Activated CD4-positive, CD25-positive, alpha-beta regulatory T cell (primary cell): ENCODE results near the gene AOX1.
"Not testable (repeated sequence)": the region's sequence is repeated elsewhere in the genome, so short reads cannot be mapped to it uniquely, and the experiment has no call there.

Experiments used
- DNase-seq, 4 experiments: peaks; one replicate each; lab custom pipeline; 2025; lab: John Stamatoyannopoulos, UW

The AOX1 gene

DNA sequence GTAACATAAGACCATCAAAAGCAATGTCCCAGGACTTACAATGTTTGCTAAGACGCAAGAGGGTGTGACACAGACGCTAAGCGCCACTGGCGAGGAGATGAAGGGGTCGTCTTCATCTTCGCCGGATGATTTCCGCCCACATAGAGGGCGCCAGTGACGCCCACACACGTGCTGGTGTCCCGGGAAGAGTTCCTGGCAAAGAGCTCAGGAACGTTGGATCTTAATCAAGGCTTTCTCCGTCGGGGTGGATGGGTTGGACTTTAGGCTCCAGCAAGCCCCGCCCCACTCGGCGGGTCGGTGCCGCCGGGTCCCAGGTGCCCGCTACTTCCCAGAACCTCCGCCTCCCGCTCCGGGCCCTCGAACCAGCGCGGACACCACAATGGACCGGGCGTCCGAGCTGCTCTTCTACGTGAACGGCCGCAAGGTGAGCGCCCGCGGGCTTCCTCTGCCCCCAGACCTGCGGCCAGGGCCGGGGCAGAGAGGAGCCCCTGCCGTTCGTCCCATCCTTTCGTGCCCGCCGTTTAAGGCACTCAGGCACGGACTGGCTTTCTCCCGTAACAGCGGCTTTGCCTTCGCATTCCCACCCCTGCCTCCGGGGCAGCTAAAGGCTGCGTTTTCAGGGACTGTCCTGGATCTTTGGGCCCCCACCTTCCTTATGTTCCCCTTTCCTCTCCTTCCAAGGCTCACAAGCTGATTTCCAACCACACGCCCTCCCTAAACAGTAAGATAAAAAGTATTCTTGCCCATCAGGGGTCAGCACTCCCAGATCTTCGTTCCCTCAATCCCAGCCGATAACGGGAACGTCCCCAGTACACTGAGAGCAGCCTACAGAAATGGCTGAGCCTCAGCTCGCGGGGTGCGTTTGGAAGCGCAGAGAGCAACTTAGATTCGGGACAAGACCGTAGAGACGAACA, at the start of gene AOX1:
TSS of gene AOX1 (plus strand) at position 285 of the 914 bp plus-strand sequence. CDS start at position 380, 95 bp downstream.
- DNase-seq, result no peak

- no peak for DNase-seq
These were observed 47.7 kb upstream of the AOX1 start for GRCh38 chr2:200538139-200538538.

DNA sequence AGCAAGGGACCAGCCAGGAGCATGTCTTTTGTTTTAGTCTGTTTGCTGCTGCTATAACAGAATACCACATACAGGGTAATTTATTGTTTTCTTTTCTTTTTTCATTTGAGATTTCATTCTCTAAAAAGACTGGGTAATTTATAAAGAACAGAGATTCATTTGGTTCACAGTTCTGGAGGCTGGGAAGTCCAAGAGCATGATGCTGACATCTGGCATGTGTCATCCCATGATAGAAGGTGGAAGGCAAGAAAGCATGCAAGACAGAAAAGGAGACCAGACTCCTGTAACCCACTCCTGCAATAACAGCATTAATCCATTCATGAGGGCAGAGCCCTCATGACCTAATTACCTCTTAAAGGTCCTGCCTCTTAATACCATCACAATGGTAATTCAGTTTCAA, 45.0 kb upstream of the AOX1 start:
- no peak for DNase-seq

- DNase-seq, result not testable (repeated sequence)
These were observed 19.2 kb upstream of the AOX1 start for GRCh38 chr2:200566596-200566995.

DNA sequence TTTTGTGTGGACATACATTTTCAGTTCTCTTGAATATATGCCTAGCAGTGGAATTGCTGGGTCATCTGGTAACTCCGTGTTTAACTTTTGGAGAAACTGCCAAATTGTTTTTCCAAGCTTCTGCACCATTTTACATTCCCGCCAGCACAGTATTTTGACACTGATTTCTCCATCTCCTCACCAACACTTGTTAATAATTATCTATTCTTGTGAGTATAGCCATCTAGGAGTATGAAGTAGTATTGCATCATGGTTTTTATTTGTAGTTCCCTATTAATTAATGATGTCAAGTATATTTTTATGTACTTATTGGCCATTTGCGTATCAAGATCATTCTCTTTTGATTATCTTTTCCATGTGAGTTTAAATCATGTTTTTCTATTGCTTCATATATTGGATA, 17.9 kb upstream of the AOX1 start:
- DNase-seq, result no peak

DNA sequence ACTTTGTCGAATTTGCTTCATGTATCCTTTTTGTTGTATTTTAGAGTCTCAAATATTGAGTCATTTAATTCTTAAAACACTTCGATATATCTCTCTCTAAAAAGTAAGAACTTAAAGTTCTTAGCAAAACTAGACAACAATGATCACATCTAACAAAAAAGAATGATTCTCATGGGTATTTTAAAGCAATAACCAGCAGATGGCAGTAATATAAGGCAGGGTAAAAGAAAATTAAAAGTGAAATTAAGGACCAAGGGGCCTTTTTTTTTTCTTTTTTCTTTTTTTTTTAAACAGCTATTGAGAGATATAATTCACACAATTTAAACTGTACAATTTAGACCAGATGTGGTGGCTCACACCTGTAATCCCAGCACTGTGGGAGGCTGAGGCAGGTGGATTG, 9.9 kb upstream of the AOX1 start:
- DNase-seq, result no peak

GRCh38 chr2:200577027-200577426, 8.8 kb upstream of the AOX1 start:
- DNase-seq, result no peak

DNA sequence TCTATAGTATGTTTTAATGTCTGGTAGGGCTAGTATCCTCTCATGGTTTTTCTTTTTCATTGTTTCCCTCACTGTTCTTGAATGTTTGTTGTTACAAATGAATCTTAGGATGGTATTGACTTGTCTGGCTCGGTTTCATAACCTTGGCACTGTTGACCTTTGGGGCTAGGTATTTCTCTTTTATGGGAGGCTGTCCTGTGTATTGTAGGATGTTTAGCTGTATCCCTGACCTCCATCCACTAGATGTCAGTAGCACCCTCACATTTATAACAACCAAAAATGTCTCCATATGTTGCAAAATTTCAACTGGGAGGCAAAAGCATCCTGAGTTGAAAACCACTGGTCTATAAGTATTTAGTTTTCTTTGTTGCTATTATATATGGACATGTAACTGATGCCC, 7.0 kb upstream of the AOX1 start:
- DNase-seq, result no peak

DNA sequence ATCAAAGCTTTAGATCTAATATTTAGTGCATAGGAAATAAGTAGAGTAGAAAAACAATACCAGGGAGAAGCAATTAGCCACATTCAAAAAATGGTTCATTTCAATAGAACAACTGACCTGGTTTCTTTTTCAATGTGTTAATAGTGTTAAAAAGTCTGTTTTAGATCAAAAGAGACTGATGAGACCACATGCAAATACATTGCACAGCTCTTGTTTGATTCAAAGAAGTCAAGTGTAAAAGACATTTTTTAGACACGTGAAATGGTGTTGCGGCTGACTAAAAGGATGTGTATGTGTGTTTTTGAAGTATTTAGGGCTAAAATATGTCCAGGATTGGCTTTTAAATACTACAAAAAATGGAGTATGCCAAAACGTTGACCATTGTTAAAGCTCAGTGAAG, 1.2 kb upstream of the AOX1 start:
- DNase-seq, result no peak

DNA sequence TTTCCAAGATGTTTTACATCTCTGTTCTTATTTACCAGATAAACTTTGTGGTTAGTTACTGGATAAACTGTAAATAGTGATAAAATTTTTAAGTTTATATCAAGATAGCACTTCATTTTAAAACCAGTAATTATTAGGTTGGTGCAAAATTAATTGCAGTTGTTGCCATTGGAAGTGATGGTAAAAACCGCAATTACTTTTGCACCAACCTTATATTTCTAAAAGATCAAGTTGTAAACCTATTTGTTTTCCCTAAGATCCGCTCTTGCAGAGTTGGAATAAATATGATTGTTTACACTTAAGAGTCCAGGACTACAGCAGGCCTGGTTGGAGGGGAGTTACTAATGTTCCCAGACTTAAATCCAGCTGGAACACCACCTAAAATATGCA, 479 bp upstream of the AOX1 start:
- no peak for DNase-seq

GRCh38 chr2:200586644-200586975, 796 bp downstream of the AOX1 start:
- no peak for DNase-seq

- no peak for DNase-seq
These were observed 1.3 kb downstream of the AOX1 start for GRCh38 chr2:200587007-200587616.

DNA sequence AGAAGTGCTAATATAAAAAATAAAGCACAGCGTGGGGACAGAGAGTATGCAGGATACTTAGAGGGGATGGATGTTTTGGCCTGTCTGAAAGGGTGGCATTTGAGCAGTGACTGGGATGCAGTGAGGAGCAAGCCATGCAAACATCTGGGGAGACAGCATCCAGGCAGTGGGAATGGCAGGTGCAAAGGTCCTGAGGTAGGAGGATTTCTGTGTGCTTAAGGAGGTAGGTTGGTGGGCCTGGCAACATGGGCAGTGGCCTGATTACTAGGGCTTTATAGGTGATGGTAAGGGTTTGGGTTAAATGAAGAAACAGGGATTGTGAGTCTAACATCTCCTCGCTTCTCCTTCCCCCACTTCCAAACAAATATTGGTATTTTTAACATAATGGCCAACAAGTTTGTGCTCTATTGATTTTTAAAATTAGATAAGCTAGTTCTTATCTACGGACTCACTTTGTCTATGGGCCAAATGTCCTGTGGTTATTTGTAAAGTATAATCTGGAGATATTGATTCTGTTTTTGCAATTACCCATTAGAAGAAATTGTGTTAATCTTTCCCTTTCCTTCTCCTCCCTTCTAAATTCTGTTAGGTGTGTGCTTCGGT, 2.4 kb downstream of the AOX1 start:
- no peak for DNase-seq

DNA sequence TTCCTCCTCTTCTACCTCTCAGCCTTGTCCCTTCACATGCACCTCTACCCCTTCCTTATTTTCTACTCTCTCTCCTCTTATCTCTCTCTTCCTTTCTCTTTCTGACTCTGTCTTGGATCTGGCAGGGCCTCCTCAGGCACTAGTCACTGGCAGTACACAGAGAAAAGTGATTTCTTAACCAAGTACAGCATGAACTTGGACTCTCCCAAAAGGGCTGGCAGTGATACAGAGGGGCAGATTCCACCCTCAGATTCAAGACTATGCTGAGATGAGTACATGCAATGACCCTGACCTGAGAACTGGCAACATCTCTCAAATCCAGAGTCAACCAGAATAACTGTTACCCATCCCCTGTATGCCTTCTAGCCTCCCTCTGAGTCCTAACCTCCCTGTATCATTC, 4.3 kb downstream of the AOX1 start:
- DNase-seq, result no peak

- DNase-seq, result no peak
These were observed 5.5 kb downstream of the AOX1 start for GRCh38 chr2:200591308-200591707.

GRCh38 chr2:200592406-200593075, 6.7 kb downstream of the AOX1 start:
- no peak for DNase-seq

DNA sequence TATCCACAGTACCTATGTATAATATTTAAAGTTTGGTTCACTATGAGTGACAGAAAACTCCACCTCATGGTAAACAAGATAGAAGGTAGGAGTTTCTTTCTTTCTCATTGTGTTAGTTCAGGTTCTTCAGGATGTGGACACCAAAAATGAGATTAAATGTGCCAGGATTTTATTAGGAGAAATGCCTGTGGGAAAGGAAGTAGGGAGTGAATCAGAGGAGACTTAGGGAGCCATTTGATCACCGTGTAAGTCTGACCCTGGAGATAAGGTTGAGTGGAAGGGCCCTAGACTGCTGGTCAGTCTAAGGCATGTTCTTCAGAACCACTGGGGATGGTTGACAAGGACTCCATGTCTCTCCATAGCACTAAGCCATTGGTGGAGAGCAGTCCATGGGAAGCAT, 8.1 kb downstream of the AOX1 start:
- no peak for DNase-seq

DNA sequence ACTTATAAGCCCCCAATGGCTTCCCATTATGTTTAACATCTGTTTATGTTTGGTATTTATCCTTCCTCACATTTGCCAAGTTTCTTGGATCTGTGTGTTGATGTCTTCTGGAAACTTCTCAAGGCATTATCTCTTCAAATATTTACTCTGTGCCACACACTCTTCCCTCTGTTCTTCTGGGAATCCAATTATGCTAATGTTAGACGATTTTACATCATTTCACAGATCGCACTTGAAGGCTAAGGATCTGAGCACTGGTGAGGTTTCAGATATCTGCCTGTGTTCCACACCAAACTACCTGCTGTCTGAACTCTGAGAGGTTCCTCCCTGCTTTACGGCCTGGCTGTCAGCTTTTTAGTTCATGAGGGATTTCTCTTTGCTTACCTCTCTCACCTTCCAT, 10.1 kb downstream of the AOX1 start:
- no peak for DNase-seq

- DNase-seq, result no peak
These were observed 11.2 kb downstream of the AOX1 start for GRCh38 chr2:200596774-200597570.

DNA sequence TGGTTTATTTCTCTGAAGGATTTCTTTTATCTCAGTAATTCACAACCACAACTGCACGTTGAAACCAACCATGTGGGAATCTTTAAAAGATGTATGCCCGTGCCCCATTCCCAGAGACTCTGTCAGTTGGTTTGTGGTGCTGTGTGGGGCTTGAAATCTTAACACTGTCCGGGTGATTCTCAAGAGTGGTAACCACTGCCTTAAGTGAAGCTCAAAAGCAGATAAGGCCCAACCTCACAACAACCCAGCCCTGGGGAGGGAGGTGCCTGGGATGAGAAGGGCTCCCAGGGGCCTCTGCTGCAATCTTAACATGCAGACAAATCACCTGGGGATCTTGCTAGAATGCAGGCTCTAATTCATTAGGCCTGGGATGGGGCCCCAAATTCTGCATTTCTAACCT, 13.4 kb downstream of the AOX1 start:
- DNase-seq, result no peak

GRCh38 chr2:200600549-200601225, 14.9 kb downstream of the AOX1 start:
- DNase-seq, result no peak
